Ramos (cell line): Measurements from ENCODE around the gene TNFRSF14.

ENCODE experiments used
- in situ Hi-C: fragments of 300-500 bp; cut with MboI; formaldehyde crosslinking; loops from one replicate; pipeline ENCODE4 v1.14.3; 2022; ENCODE audit warnings: low sequenced_read_pairs; ENCODE audit not compliant: unreplicated experiment

Gene TNFRSF14

GRCh38 chr1:2556277-2556677 is at the start of gene TNFRSF14:
Gene TNFRSF14 (plus strand): TSS chr1:2556371. CDS start chr1:2556665, 294 bp downstream.
- in situ Hi-C loops: no loop called here

GRCh38 chr1:2506901-2507565 is 49.1 kb upstream of the TNFRSF14 start:
- in situ Hi-C loops: no loop called here

- in situ Hi-C loops: no loop called here
These were observed 48.4 kb upstream of the TNFRSF14 start for GRCh38 chr1:2507744-2508155.

- in situ Hi-C loops: no loop called here
These were observed 48.0 kb upstream of the TNFRSF14 start for GRCh38 chr1:2508180-2508579.

GRCh38 chr1:2508751-2509150 is 47.4 kb upstream of the TNFRSF14 start:
- in situ Hi-C loops: no loop called here

- in situ Hi-C loops: no loop called here
These were observed 46.6 kb upstream of the TNFRSF14 start for GRCh38 chr1:2509589-2509988.

- in situ Hi-C loops: no loop called here
These were observed 45.6 kb upstream of the TNFRSF14 start for GRCh38 chr1:2510366-2511155.

- in situ Hi-C loops: no loop called here
These were observed 43.2 kb upstream of the TNFRSF14 start for GRCh38 chr1:2512862-2513421.

GRCh38 chr1:2513939-2514652 is 42.1 kb upstream of the TNFRSF14 start:
- in situ Hi-C loops: no loop called here

GRCh38 chr1:2514863-2515762 is 41.1 kb upstream of the TNFRSF14 start:
- in situ Hi-C loops: no loop called here

GRCh38 chr1:2515763-2516080 is 40.4 kb upstream of the TNFRSF14 start:
- in situ Hi-C loops: no loop called here

- in situ Hi-C loops: no loop called here
These were observed 40.0 kb upstream of the TNFRSF14 start for GRCh38 chr1:2516124-2516523.

- in situ Hi-C loops: no loop called here
These were observed 39.2 kb upstream of the TNFRSF14 start for GRCh38 chr1:2516946-2517345.

GRCh38 chr1:2517966-2518365 is 38.2 kb upstream of the TNFRSF14 start:
- in situ Hi-C loops: no loop called here

- in situ Hi-C loops: no loop called here
These were observed 37.6 kb upstream of the TNFRSF14 start for GRCh38 chr1:2518528-2518927.

GRCh38 chr1:2519029-2519685 is 37.0 kb upstream of the TNFRSF14 start:
- in situ Hi-C loops: no loop called here

- in situ Hi-C loops: no loop called here
These were observed 36.4 kb upstream of the TNFRSF14 start for GRCh38 chr1:2519729-2520128.

- in situ Hi-C loops: no loop called here
These were observed 36.0 kb upstream of the TNFRSF14 start for GRCh38 chr1:2520206-2520605.

- in situ Hi-C loops: no loop called here
These were observed 35.4 kb upstream of the TNFRSF14 start for GRCh38 chr1:2520806-2521205.
